Right lobe of liver (tissue), 4 donors: ENCODE data around the gene RIPK4.
"Not testable (repeated sequence)": the region's sequence is repeated elsewhere in the genome, so short reads cannot be mapped to it uniquely, and the experiment has no call there.

ENCODE experiments used
- POLR2A ChIP-seq: fragments of 450-650 bp; IDR thresholded peaks from one replicate; pipeline ENCODE4 v1.6.1; 2017; ENCODE audit warnings: antibody characterized with exemption, mild to moderate bottlenecking
- TF ChIP-seq, protein P1 (sequence below), 4 donors: fragments of 200-600 bp in 3 of 4; fragments of 450-650 bp in 1 of 4; IDR thresholded peaks; one replicate each; pipeline versions ENCODE4 v1.5.1 to v1.8.0; 2016 to 2022; ENCODE audit warnings: antibody characterized with exemption in 4 of 4, mild to moderate bottlenecking in 2 of 4
- donor health status: DM: no; HTN: no; CAD: no.
- donor health status: DM: no; HTN: no; CAD: no.
- donor health status: DM: no; HTN: yes; CAD: no.

DNA sequence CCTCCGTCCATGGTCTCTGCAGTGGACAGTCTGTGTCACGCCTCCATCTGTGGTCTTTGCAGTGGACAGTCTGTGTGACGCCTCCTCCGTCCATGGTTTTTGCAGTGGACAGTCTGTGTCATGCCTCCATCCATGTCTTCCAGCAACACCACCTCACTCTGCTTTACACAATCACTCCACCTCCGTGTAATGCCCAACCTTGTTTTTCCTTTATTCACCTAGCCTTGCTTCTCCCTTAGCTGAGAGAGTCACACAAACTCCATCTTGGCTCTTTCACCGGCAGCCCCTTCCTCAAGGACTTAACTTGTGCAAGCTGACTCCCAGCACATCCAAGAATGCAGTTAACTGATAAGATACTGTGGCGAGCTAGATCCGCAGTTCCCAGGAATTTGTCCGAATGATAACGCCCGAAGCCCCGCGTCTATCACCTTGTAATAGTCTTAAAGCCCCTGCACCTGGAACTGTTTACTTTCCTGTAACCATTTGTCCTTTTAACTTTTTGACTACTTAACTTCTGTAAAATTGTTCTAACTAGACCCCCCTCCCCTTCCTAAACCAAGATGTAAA is 52.5 kb downstream of the RIPK4 start:
- TF ChIP-seq, protein P1, sequence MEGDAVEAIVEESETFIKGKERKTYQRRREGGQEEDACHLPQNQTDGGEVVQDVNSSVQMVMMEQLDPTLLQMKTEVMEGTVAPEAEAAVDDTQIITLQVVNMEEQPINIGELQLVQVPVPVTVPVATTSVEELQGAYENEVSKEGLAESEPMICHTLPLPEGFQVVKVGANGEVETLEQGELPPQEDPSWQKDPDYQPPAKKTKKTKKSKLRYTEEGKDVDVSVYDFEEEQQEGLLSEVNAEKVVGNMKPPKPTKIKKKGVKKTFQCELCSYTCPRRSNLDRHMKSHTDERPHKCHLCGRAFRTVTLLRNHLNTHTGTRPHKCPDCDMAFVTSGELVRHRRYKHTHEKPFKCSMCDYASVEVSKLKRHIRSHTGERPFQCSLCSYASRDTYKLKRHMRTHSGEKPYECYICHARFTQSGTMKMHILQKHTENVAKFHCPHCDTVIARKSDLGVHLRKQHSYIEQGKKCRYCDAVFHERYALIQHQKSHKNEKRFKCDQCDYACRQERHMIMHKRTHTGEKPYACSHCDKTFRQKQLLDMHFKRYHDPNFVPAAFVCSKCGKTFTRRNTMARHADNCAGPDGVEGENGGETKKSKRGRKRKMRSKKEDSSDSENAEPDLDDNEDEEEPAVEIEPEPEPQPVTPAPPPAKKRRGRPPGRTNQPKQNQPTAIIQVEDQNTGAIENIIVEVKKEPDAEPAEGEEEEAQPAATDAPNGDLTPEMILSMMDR (IDR thresholded peaks at IDR 0.05) = not testable (repeated sequence)
- TF ChIP-seq POLR2A = not testable (repeated sequence)
